B cell (primary cell): ENCODE results near the gene ATXN7L2.

ENCODE experiments used
- EZH2 ChIP-seq: IDR thresholded peaks from 2 replicates; pipeline ENCODE4 v1.6.1; 2012; ENCODE audit warnings: borderline replicate concordance, low read depth, mild to moderate bottlenecking, moderate library complexity, low read length; ENCODE audit not compliant: insufficient read depth, poor library complexity, severe bottlenecking
- TF ChIP-seq, protein P1 (sequence below): fragments of 200-600 bp; IDR thresholded peaks from one replicate; pipeline ENCODE4 v1.8.0; 2022; ENCODE audit warnings: antibody characterized with exemption, mild to moderate bottlenecking

DNA sequence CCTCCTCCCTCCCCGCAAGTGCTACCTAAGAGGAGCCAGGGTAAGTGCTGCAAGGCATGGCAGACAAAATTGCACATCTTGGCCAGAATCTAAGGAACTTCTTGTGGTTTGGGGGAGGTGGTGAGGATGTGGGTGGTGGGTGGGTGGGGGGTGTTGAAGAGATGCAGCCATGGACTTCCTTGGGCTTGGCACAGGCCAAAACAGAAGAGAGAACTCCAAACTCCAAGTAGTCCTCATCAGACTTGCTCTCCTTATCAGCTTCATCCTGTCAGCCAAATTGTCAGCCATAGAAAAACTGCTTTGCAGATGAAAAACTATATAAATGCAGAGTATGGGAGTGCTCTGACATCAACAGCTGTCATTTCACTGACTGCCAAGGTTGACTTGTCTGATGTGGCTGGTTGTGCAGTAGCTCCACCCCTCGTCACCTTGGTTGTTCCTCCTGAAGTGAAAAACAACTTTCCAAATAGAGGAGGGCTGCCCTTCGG is 18.7 kb downstream of the ATXN7L2 start:
- TF ChIP-seq, protein P1, sequence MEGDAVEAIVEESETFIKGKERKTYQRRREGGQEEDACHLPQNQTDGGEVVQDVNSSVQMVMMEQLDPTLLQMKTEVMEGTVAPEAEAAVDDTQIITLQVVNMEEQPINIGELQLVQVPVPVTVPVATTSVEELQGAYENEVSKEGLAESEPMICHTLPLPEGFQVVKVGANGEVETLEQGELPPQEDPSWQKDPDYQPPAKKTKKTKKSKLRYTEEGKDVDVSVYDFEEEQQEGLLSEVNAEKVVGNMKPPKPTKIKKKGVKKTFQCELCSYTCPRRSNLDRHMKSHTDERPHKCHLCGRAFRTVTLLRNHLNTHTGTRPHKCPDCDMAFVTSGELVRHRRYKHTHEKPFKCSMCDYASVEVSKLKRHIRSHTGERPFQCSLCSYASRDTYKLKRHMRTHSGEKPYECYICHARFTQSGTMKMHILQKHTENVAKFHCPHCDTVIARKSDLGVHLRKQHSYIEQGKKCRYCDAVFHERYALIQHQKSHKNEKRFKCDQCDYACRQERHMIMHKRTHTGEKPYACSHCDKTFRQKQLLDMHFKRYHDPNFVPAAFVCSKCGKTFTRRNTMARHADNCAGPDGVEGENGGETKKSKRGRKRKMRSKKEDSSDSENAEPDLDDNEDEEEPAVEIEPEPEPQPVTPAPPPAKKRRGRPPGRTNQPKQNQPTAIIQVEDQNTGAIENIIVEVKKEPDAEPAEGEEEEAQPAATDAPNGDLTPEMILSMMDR = no peak
- no peak for TF ChIP-seq EZH2
